Effector CD4-positive, alpha-beta T cell (primary cell): ENCODE data around the gene REXO1.
"Not testable (repeated sequence)": the region's sequence is repeated elsewhere in the genome, so short reads cannot be mapped to it uniquely, and the experiment has no call there.

Experiments used
- DNase-seq: peaks from one replicate; pipeline ENCODE4 v3.0.0-alpha.2; 2020

REXO1 gene

GRCh38 chr19:1813192-1814182 lies 34.8 kb downstream of the REXO1 start:
- no peak for DNase-seq

DNA sequence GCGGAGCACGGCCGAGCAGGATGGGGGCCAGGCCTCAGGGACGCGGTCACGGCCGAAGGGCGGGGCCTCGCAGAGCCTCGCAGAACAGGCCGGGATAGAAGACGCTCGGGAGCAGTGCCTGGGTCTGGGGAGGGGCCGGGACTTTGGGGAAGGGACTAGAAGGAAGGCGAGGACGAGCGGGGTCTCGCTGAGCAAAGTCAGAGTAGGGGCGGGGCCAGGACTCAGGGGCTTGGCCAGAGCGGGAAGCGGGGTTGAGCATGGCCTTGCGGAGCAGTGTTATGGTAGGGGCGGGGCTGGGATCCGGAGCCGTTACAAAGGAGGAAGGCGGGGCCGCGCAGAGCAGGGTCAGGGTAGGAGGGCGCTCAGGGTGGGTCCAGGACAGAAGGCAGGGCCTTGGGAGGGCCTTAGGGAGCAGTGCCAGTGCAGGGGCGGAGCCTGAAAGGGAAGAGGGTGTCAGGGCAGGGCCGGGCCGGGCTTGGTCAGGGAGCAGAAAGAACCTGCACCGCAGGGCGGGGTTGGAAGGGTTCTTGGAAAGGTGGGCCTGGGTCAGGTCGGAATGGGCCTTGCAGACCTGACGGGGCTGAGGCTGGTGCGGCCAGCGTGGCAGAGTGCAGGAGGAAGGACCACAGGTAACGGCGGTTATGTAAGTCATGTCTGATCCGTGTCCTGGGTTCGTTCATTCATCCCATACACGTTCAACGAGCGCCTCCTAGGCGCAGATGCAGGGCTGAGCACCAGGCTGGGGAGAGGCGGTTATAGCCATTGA lies 35.7 kb downstream of the REXO1 start:
- peak; percentile 75 for DNase-seq

- peak; percentile 69 for DNase-seq
These were observed 36.3 kb downstream of the REXO1 start, which contains the start of gene ATP8B3 for GRCh38 chr19:1811942-1812425. TSS of gene ATP8B3 (minus strand) at chr19:1812276. CDS start at chr19:1811736, 540 bp downstream.

GRCh38 chr19:1811472-1811894 lies 36.8 kb downstream of the REXO1 start:
- DNase-seq, result peak; percentile 52

DNA sequence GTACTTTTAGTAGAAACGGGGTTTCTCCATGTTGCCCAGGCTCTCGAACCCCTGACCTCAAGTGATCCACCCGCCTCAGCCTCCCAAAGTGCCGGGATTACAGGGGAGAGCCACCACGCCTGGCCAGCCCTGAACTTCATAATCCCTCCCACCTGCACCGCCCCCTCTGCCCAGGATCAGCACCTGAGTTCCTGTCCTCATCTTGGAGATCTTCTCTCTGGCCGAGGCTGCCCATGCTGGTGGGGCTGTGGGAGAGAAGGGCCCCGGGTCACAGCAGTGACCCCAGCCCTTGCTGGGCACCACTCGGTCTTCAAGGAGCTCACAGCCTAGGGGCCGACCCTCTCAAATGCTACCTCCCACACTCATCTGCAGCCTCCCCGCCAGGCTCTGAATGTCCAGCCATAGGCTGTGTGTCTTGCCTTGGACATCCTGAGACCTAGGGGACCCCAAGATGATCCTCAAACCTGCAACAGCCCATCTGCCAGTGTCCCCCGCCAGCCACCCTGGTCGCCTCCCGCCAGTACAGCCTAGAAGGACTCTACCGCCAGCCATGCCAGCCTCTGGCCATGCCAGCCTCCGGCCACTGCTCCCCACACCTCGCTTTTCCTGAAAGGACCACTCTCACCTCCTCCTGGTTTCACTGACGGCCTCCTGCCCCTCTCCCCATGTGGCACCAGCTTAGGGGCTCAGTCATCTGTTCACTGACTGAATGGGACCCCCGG lies 37.7 kb downstream of the REXO1 start:
- no peak for DNase-seq

DNA sequence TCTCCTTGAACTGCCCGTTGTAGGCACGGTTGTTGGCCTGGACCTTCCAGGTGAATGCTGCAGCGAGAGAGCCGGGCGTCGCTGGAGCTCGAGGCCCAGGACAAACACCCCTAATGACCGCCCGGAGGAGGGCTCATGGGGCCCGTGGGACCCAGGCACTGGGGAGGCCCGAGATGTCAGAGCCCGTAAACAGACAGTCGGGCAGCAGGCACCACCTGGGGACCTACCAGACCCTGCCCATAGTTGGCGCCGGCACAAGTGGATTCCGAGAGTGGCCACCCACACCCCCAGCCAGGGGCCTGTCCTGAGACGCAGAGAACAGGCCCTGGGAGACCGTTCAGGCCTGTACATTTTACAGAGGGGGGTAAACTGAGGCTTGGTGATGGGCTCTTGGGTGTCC lies 38.6 kb downstream of the REXO1 start:
- DNase-seq, result no peak

GRCh38 chr19:1808395-1808731 lies 39.9 kb downstream of the REXO1 start:
- no peak for DNase-seq

- no peak for DNase-seq
These were observed 40.4 kb downstream of the REXO1 start for GRCh38 chr19:1807695-1808394.

- no peak for DNase-seq
These were observed 41.1 kb downstream of the REXO1 start for GRCh38 chr19:1807030-1807694.

- no peak for DNase-seq
These were observed 41.9 kb downstream of the REXO1 start for GRCh38 chr19:1806184-1807029.

DNA sequence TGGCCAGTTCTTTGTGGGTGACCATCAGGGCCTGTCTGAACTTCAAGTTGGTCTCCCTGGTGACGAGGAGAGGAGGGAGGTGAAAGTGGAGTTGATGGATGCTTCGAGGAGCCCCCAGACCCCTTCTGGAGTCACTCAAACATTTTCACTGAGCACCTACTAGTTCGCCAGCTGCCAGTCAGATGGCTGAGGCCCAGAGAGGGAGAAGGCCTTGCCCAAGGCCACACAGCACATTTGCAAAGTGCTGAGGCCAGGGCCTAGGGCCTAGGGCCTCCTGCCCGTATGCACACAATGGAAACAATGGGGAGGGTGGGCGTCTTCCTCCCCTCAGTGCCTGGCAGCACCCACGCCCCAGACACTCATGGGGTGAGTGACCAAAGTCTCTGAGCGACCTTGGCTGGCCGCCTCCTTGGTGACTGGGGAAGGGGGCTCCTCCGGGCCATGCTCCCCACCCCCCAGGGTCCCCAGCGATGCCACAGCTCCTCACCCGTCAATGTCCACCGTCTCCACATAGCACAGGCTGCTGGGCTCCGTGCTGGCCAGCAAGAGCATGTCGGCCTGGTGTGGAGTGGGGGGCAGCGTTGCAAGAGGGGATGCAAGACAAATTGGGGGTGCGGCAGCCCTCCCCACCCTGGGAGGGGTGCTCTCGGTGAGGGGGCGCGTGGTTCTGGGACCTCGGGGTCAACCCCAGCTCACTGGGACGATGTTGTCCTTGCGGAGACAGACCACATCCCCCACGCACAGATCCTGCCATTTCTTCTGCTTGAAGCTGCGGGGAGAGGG lies 42.7 kb downstream of the REXO1 start:
- DNase-seq, result no peak

GRCh38 chr19:1804858-1805257 lies 43.4 kb downstream of the REXO1 start:
- DNase-seq, result no peak

DNA sequence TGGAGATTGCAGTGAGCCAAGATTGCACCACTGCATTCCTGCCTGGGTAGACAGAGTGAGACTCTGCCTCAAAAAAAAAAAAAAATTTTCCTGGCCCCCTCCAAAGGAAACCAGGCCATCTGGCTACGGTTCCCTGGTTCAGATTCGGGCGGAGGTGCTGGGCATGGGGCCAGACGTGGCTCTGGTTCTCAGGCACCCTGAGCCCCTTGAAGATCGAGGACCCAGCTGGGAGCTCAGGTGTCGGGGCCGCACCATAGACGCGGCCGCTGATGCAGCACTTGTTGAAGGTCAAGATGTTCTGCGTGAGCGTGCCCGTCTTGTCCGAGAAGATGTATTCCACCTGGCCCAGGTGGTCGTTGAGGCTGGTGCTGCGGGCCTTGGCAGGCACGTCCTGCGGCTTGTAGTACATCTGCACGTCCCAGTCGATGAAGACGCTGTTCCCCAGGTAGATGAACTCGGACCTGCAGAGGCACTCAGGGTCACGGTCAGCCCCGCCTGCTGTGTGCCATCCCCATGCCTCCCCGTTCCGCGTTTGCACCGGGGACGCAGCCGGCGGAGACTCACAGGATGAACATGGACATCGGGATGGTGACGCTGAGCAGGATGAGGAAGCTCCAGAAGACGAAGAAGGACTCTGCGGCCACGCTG lies 48.5 kb downstream of the REXO1 start:
- no peak for DNase-seq

GRCh38 chr19:1797313-1797712 lies 51.0 kb downstream of the REXO1 start:
- not testable (repeated sequence) for DNase-seq

DNA sequence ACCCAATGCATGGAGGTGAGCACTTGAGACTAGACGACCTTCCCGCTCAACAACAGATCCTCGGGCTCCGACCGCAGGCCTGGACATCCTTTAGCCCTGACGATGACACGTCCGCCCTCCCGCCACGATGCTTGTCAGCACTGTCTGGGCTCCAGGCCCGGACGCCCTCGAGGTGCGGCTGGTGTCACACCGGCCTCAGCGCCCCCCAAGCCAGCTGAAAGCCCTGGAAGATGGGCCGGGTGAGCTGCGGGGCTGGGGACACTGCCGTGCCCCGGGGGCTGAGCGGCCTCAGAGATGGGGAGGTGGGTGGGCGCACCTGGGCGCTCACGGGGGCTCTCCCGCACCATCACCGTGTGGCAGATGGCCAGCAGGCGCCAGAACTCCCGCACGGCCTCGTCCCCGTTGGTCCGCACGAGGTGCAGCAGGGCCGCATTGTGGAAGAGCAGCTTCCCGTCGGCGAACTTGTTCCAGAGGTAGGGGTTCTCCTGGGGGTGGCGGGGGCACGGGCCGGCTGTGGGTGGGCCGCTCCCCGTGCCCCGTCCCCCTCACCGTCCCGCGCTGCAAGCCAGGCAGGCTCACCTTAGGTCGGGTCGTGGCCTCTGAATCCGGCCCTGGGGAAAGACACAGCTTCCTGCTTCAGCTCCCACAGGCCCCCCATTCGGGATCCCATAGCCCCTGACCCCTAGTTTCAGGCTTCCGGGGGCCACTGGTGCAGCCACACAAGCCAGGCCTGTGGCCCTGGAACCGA lies 51.7 kb downstream of the REXO1 start:
- no peak for DNase-seq

DNA sequence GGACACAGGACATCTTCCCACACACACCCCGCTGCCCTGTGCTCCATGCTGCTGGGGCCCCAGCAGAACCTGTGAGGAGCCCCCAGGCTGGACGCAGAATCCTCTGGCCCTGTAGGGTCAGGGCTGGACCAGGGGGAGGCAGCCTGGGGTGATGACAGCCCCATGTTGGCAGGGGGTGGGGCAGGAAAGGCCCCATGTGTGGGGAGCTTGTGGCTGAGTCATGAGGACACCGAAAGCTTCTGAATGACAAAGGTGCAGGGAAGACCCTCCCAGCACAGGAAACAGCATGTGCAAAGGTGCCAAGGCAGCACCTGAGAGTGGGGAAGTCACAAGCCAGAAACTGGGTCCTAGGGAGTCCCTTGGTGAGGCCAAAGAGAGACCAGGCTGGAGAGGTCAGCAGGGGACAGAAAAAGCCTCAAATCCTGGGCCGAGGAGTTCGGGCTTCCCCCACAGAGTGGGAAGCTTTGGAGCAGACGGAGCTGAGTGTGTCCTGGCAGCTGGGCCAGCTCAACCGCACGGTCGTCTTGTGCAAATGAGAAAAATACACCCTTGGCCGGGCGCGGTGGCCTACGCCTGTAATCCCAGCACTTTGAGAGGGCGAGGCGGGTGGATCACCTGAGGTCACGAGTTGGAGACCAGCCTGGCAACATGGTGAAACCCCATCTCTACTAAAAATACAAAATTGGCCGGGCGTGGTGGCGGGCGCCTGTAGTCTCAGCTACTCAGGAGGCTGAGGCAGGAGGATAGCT lies 53.7 kb downstream of the REXO1 start:
- no peak for DNase-seq

DNA sequence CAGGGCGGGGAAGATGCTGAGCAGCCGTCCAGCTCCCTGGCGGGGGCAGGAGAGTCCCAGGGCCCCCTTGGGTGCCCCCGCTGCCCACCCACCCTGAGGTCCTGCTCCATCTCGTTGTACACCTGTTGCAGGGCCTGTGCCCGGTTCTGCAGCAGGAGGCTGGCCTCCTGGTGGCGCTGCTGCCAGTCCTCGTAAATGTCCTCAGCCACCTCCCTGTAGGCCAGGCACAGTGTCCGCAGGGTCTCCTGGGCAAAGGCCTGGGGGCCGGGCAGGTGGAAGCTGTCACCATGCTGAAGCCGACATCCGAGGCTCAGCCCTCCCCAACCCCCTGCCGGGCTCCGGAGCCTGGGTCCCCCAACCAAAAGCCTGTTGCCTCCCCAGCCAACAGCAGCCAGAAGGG lies 56.4 kb downstream of the REXO1 start:
- no peak for DNase-seq
